CD4-positive, alpha-beta T cell treated with Interleukin-17A for 4 hours (primary cell): ENCODE data around the gene ARFGAP3.
"Not testable (repeated sequence)": the region's sequence is repeated elsewhere in the genome, so short reads cannot be mapped to it uniquely, and the experiment has no call there.

ENCODE experiments used
- DNase-seq: peaks from one replicate; pipeline ENCODE4 v3.0.0-alpha.2; 2020; ENCODE audit warnings: mixed read lengths

Gene ARFGAP3

DNA sequence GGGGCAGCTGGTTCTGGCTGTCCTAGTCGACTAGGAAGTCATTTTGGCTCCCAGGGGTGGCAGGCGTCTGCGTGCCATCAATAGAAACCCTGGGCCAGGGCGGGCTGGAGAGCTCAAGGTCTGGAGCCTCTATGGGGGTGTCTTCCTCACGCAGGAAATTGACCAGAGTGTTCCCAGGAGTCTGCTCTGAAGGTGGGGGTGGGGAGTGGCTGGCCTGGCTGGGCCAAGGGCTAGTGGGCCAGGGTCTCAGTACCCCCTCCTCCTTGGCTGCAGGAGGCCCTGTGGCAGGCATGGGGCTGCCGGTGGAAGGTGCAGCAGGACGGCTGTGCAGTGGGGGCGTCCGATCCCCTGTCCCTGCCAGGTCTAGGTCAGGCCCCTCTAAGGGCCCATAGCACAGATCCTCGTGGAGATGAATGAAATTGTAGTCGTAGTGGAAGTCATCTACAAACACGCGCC lies 64.6 kb downstream of the ARFGAP3 start:
- DNase-seq, result no peak

DNA sequence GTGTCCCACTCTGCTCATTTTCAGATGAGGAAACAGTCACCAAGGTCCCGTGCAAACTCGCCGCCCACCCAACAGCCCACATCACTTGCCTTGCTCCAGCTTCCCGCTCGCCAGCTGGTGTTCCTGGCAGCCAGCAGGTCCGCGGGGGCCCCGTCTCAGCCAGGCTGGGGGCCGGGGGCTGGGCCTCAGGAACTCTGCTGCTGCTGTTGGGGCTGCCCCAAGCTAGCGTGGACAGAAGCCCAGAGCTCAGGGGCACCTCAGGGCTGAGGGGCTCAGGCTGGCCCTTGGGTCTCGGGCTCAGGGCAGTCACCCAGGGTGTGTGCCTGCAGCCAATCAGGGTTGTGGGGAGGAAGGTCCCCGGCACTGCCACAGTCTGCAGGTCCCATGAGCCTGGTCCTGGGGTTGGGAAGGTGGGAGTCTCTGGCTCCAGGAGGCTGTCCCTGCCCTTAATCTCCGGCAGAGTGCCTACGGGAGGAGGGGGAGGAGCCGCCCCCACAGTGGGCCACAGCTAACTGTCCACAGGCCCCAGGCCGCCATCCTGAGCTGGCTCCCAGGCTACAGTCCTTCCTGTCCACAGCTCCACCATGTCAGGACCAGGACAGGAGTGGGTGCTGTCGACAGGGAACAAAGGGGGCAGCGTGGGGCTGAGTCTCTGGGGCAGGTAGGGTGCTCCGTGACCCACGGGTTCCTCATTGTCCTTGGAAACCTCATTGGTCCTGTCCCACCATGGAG lies 65.2 kb downstream of the ARFGAP3 start:
- no peak for DNase-seq

DNA sequence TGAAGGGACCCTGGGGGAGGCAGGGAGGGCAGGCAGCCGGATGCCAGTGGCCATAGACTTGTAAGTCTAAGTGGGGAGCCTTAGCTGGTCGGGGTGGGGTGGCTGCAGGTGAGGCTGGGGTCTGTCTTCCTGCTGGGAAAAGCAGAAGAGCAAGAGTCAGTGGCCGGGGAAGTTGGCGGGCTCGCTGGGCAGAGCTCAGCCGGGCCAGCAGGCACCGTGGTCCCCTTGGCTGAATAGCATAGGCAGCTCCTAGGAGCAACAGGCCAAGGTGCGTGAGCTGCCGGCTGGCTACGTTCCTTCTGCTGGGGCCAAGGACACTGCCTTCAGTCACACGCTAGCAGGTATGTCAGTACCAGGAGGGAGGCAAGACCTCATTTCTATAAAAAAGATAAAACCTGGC lies 68.6 kb downstream of the ARFGAP3 start:
- no peak for DNase-seq

DNA sequence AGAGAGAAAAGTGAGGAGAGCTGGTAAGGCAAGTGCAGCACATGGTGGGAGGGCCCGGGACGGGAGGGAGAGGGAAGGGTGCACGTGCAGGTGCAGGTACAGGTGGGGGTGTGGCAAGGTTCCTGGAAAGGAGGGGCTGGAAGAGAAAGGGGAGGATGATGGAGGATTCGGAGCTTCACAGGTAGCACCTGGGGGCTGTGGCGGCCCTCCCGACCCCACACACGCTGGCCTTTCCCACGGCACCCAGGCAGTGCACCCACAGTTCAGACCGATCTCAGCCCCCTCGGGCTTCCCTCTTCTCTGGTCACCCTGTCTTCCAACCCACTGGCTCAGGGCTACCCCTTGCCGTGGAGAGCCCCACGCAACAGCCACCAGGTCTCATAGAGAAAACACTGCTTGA lies 69.1 kb downstream of the ARFGAP3 start:
- DNase-seq, result no peak

DNA sequence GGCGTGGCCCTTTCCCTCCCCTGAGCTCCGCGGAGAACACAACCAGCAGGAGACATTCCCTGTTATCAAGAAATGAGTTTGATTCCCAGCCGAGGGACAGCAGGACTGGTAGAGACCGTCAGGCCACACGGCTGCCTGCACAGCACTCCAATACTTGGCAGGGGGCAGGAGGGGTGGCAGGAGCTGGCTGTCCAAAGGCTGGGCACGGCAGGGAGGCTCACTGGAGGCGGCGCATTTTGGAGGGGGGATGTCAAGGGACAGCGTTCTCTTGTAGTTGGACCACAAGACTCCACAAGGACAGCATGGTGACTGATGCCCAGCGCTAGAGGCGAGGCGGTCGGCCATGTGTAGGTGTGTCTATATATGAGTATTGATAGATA lies 69.7 kb downstream of the ARFGAP3 start:
- no peak for DNase-seq

DNA sequence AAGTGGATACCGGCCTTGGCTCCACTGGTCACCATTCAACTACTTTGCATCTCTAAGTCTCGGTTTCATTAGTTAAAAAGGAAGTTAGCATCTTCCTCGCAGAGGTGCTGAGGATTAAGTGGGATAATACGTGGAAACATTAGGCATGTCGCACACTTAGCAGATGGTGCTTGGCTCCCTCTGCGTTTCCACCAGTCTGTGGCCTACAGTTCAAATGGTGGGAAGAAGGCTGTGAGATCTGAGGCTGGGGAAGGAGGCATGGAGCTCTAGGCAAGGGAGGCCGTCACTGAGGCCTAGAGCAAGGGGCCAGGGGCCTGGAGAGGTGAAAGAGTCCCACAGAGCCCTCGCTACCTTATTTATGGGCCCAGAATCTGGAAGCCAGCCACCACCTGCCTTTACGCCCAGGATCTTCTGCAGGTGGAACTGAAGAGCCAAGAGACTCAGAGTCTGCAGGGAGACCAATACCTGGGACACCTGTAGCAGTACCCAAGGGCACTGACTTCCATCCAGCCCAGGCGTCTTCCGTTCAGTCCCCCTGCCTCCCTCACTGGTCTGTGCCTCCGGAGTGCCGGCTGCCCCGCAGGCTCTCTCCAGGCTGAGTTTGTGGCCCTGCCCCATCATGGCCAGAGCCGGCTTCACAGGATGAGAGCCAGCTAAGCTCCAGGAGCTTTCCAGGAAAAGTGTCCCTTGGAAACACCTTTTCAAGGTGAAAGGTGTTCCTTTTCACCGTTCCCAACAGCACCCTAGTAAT lies 70.3 kb downstream of the ARFGAP3 start:
- no peak for DNase-seq

DNA sequence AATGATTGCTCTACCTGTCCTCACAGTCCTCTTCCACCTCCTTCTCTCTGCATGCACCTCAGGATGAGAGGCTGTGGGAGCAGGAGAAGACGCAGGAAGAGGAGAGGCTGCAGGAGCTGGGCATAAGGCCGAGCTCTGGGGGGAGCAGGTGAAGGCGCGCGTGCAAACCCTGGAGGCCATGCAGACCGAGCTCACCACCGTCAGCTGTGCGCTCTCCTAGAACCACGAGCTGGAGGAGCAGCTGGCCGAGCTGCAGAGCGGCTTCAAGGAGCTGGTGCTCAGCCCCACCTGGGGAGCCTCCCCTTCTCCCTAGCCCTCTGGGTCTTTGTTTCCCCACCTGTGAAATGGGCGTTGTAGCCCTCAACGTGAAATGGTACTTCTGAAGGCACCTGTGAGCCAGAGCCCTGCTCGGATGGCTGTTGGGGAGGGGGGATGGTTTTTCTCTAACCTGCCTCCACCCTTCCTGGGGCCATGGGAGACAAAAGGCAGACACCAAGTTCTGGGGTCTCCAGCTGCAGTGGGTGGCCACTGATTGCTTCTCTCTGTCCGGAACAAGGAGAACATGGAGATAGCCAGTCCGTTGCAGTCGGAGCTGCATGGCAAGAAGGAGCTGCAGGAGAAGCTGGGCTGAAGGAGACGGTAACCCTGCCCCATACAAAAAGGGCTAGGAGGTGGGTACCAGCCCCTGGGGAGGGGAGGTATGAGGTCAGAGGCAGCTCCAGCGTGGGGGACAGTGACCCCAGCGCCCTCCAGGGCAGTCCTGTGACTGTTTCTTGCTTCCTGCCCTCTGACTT lies 71.2 kb downstream of the ARFGAP3 start:
- DNase-seq, result no peak

DNA sequence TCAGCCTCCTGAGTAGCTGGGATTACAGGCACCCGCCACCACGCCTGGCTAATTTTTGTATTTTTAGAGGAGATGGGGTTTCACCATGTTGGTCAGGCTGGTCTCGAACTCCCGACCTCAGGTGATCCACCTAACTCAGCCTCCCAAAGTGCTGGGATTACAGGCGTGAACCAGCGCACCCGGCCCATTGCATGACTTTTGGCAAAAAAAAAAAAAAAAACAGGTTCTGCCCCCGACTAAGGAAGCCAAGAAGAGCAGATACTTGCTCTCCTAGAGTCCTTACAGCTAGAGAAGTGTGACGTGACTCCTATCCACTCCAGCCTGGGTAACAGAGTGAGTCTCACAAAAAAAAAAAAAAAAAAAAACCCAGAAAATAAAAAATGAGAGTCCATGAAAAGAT lies 74.8 kb downstream of the ARFGAP3 start:
- DNase-seq, result not testable (repeated sequence)

DNA sequence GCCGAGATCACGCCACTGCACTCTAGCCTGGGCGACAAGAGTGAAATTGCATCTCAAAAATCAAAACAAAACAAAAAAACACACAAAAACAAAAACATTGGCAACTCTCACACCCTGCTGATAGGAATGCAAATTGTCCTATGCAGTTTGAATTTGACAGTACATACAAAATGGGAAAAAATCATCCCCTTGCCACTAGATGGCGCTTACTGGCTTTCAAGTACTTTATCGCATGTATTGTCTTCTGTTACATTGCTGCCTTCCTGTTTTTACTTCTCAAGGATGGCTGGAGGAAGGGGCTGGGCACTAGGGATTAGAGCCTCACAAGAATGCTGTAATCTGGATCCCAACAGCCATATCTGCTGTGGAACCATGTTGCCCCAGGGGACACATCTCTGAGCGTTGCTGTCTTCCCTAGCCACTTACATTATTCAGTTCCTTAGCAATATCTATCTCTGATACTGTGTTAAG lies 77.0 kb downstream of the ARFGAP3 start:
- peak; percentile 69 for DNase-seq

DNA sequence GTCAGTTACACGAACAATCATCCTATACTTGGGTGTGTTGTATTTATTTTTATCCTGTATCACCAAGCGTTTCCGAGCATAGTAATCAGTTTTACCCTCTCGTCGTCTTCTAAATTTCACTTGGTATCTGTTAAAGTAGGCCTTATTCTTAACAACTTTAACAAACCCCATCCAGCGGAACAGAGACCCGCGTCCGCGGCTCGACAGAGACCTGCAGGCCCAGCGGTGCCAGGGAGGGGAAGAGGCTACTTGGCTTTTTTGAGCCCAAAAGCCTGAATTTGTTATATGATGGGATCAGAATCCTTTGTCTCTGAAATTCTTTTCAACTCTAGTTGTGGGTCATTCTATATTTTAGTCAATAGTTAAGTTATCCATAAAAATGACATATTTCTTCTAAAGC lies 79.9 kb downstream of the ARFGAP3 start:
- DNase-seq, result no peak

DNA sequence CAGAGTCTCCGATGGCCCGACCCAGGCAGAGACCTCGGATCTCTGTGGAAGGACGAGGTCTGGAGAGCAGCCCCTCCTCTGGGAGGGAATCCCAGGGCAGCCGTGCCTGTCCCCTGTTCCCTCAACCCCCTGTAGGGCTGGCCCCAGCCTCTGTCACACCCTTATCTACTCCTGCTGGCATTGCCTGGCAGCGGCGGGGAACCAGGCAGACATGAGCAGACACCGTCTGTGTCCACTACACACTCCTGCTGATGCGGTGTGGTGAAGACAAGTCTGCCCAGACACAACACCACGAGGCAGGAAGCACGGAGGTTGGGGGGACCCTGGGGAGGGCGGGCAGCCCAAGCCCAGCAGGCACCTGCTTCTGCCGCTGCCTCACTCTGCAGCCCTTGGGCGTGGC lies 83.9 kb downstream of the ARFGAP3 start:
- no peak for DNase-seq

DNA sequence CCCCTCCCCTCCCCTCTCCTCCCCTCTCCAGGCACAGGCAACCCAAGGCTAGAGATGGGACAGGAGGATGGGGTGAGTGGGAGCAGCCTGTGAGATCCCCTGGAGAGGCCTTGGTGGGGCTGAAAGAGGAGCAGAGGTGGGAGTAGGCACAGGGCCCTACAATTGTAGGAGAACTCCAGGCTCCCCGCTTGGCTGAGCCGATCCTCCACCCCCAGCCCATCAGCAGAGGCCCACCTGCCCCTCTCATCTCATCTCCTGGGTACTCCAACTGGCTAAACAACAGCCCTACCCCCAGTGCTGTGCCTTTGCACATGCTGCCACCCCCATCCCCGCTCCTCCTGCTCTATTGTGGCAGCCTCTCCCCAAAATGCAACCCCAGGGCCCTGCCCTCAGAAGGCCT lies 84.4 kb downstream of the ARFGAP3 start:
- DNase-seq, result no peak

DNA sequence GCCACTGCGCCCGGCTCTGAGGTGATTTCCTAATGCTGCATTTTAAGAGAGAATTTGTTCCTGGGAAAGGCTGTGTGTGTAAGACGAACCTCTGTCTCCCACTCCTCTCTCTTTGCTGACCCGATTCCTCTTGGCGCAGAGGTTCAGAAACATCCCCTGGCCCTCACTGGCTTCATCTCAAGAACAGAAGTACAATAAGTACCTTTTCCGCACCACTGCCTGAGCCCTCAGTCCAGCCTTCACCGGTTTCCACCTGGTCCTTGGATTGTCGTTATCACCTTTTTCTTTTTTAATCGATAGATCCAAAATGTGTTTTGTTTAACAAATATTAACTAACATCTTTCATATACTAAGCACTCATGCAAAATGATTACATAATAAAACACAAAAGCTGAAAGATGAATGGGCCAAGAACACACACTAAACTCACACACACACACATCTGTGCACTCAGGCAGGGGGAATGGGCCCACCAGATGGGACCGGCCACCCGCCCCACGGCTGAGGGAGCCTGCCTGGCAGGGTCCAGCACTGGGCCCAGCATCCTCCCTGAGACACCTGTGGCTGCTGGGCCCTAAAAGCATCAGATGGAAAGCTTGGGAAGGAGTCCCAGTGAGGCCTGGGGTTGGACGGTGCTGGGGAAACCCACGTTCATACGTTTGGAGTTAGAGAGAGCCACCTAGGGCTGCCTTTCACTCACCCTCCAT lies 86.0 kb downstream of the ARFGAP3 start:
- no peak for DNase-seq

DNA sequence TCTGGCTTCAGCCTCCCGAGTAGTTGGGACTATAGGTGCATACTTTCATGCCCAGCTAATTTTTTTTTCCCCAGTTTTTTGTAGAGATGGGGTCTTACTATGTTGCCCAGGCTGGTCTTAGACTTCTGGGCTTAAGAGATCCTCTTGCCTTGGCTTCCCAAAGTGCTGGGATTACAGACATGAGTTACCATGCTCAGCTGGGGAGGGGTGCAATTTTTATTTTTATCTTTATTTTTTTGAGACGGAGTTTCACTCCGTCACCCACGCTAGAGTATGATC lies 86.7 kb downstream of the ARFGAP3 start:
- no peak for DNase-seq

DNA sequence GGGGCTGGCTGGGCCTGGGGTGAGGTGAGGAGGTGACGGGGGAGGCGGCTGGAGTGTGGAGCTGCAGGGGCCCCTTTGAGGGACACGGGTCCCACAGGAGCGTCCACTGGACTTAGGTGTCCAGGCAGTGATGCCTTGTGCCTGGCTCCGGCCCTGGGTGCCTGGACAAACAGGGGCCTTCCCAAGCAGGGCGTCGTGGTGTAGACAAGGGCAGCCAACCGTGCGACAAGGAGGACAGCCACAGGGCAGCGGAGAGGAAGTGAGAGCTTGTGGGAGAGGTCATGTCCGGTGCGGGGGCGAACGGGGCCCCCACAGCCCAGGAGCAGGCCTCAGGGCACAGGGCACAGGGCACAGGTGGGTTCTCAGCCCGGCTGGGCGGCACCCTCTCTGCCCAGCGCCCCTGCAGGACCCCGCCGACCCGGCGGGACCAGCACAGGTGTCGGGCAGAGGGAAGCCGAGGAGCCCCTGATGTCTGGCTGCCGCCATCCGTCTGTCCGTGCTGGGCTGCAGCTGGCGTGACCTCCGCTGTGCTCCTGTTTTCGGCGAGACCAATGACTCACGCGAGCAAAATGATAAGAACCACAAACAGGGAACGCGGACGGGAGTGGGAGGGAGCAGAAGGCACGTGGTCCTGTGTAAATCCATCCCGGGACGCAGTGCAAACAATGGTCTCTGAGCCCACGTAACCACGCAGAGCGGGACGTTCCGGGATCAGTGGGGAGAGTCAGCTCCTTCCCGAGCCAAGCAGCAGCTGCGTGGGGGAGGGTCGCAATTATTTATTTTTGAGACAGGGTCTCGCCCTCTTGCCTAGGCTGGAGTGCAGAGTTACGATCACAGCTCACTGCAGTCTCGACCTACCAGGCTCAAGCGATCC lies 87.3 kb downstream of the ARFGAP3 start:
- no peak for DNase-seq

DNA sequence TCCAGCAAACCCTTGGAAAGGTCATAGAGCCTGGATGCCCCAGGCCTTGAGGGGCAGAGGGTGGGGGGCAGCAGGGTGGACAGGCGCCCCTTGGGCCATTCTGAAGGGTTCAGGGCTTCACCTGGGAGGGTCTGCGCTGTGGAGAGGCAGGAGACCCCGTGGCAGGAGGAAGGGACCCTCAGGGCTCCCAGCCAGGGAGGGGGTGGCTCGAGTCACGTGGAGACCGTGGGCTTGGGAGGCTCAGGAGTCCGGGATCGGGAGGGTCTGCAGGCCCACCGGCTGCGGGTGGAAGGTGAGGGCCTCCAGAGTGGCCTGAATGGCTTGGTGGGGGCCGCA lies 87.9 kb downstream of the ARFGAP3 start:
- no peak for DNase-seq

DNA sequence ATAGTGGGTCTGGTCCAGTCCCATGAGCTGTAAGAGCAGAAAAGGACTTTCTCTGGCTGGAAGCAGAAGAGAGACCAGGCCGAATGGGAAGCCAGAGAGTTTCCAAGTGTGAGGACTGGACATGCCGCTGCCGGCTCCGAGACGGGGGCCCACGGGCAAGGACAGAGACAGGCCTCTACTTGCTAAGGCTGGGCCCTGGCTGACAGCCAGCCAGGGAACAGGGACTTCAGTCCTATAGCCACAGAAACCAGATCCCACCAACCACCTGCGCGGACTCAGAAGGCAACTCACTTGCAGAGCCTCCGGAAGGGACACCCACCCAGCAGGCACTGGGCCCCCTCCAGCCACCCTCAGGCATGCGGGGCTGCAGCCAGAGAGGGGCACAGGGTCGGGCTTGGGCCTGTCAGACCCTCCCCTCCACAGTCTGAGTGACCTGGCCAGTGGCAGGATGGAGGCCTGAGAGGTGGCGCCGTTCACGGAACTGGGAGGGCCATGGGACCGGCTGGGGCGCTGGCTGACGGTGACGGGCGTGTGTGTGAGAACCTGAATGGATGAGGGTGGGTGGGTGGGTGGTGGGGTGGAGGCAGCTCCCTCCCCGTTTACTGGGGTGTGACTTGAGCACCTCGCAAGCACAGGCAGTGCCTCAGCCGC lies 88.6 kb downstream of the ARFGAP3 start:
- DNase-seq, result no peak

DNA sequence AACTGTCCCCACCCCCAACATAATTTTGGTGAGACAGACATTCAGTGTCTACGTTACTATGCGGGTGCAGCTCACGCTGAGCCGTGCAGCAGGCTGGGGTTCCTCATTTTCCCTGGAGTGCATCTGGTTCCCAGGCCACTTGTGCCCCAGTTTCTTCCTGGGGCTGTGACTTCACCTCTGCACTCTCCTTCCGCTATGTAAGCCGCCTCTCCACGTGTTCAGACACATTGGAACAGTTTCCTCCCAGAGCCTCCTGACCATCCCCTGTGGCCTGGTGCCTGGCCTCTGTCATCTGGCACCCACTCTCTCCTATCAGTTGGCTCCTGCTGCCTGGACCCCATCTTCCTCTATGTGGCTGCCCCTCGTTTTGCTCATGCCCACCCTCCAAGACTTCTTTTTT lies 90.2 kb downstream of the ARFGAP3 start:
- DNase-seq, result no peak

DNA sequence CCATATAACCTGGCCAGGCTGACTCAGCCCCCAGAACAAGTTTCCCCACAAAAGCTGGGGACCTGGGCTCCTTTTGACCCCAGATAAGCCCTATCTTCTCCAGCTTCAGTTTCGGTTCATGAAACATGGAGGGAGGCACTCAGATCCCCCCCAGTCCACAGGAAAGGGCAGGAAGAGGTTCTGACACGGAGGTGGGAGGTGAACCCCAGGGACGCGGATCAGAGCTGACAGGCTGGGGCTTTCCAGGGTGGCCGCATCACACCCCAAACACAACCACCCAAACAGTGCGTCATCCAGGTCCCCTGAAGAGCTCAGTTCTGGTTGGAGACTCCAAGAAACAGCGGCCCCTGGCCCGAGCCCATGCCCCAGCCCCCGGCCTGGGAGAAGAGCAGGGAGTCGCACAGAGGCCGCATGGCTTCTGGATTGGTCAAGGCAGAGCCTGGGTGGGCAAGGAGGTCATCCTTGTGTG lies 92.1 kb downstream of the ARFGAP3 start:
- no peak for DNase-seq

DNA sequence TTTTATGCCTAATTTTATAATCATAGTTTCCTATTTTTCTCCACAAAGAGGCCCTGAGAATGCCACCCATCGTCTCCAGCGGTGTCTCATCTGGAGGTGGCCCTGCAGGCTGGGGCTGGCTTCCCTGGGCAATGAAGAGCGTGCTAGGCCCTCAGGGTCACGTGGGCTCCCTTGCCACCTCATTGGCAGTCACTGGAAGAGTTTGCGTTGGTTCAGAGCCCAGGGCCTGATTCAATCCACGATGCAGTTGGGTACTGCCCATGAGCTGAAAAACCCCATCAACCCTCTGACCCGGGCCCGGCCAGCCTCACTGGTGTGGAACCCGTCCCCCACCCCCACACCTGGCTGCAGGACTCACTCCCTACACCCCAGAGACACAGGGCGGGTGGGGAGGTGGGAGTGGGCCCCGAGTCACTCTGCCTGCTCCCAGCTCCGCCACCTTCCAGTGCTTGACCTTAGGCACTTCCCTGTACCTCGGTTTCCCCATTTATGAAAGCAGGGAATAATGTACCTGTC lies 93.0 kb downstream of the ARFGAP3 start:
- DNase-seq, result no peak

DNA sequence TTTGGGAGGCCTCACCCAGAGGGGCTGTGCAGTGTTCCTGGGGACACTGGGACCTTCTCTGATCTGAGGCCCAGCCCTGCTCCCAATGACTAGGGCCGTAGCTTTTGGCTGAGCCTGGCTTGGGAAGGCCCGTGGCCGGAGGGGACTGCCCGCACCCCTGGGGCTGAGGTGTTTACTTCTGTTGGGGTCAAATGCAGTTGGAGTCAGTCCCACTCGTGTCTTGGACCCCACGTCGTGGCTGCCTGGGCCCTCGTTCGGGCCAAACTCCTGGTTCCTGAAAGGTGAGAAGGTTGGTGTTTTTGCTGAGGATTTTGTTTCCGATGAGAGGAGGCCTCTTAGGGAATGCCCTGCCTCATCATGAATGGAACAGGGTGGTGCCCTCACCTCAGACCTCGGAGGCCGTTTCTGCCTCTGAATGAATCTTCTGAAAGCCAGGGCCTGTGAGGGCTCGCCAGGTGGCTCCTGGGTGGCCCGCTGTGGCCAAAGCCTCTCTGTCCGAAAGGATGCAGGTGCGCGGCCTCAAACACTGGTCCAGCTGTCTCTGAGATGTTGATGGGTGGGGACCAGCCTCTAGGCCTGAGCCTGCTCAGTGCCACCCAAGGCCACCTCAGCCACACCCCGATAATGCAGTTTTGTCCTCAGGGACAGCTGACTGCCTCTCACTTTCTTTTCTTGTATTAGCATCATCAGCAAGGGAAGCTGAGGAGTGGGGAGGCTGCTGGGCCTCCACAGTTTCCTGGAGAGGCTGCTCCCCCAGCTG lies 96.1 kb downstream of the ARFGAP3 start:
- DNase-seq, result no peak
